ENCODE measurements around the gene METTL23. TPM values are rescaled to one million over a fixed set of nuclear protein-coding genes. Genes with fewer than 3 reads are reported as not detected.
"Not testable (repeated sequence)": the region's sequence is repeated elsewhere in the genome, so short reads cannot be mapped to it uniquely, and the experiment has no call there.

The METTL23 gene
- polyA plus RNA-seq, 3 donors = 37.9 to 71.3 (median 56.5) TPM

DNA sequence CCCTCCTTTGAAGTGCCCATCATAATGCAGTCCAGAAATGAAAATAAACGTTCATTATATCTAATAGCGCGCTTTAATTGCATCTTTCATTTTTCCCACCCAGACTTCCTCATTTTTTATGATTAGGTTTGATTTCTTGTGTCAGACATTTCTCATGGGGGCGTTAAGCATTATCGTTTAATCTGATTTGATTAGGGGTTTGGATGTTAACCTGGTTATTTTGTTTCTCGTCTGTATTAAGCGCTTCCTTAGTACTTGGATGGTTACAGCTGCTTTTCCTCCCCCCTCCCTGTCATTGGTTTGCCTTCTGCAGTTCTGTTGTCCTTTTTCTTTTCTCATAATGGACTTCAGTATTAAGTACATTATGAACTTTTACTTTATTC lies 11.8 kb downstream of the METTL23 start:
- H3K27me3 Mint-ChIP-seq (ENCODE audit: low read depth in 3 of 3) = peaks cover 0 to 2% (median 0%) of the 10 kb centered on the region in 3 donors
- no peaks in the 10 kb centered on the region for H3K27me3 ChIP-seq (ENCODE audit: control insufficient read depth in 2 of 2, insufficient read depth in 2 of 2, low read length in 2 of 2)
- peak overlapping the region; percentile 96 for H2AFZ ChIP-seq (ENCODE audit: insufficient read depth, low read depth, low read length, poor library complexity, severe bottlenecking)
- H3K4me3 ChIP-seq (replicated peaks in 1 of 3; ENCODE audit: low read depth in 2 of 3, low read length in 3 of 3) = peak overlapping the region; percentile 95 to 100 (median 97)
- H3K4me2 ChIP-seq (replicated peaks; ENCODE audit: extremely low read depth, low read length, poor library complexity, severe bottlenecking) = peak overlapping the region; percentile 87
- H3K4me3 Mint-ChIP-seq = peak overlapping the region; percentile 97
- peaks cover 32% of the 10 kb centered on the region for H3K4me1 Mint-ChIP-seq
- no peak for DNase-seq
- peaks cover 33 to 38% of the 10 kb centered on the region in 2 donors for H3K4me1 ChIP-seq (ENCODE audit: control insufficient read depth in 1 of 2, insufficient read depth in 2 of 2, low read length in 2 of 2)
- peaks cover 44 to 53% of the 10 kb centered on the region in 2 donors for H3K36me3 Mint-ChIP-seq
- intact Hi-C loops (cut with micrococcal nuclease) = loop anchor here in 1 of 2 donors (10.0 kb wide), 1 partner anchor 474 kb away; the partner anchor contains the start of gene UBALD2
- WGBS (ENCODE audit: insufficient coverage) = no CpG with 5 or more reads among the region's 7 CpGs
- H3K36me3 ChIP-seq (replicated peaks in 1 of 2; ENCODE audit: control insufficient read depth in 1 of 2, insufficient read depth in 2 of 2, low read length in 2 of 2) = peaks cover 38 to 53% of the 10 kb centered on the region in 2 donors
- peaks cover 37% of the 10 kb centered on the region for H4K20me1 ChIP-seq (ENCODE audit: insufficient read depth, low read length)
- peak overlapping the region; percentile 97 for H3K9ac ChIP-seq (ENCODE audit: insufficient read depth, low read length, poor library complexity, severe bottlenecking)
- peaks cover 56% of the 10 kb centered on the region for H3K79me2 ChIP-seq (ENCODE audit: insufficient read depth, low read length)
- H3K27ac Mint-ChIP-seq = peak overlapping the region; percentile 98 to 100 (median 99)
- peaks cover 0 to 2% (median 0%) of the 10 kb centered on the region in 7 donors for H3K9me3 Mint-ChIP-seq
- TF ChIP-seq CTCF (IDR thresholded peaks at IDR 0.05) = no peak
- peak overlapping the region; percentile 96 to 99 for H3K27ac ChIP-seq (ENCODE audit: low read depth in 1 of 2, low read length in 2 of 2)
- no peaks in the 10 kb centered on the region for H3K9me3 ChIP-seq (replicated peaks in 1 of 2; ENCODE audit: control insufficient read depth in 1 of 2, insufficient read depth in 1 of 2, low read length in 2 of 2)

- Histone ChIP-seq H3K79me2 (ENCODE audit: insufficient read depth, low read length) (peaks cover 44% of the 10 kb centered on the region), H4K20me1 (ENCODE audit: insufficient read depth, low read length) (peaks cover 25% of the 10 kb centered on the region), H3K36me3 (replicated peaks in 1 of 2; ENCODE audit: control insufficient read depth in 1 of 2, insufficient read depth in 2 of 2, low read length in 2 of 2) (peaks cover 36 to 53% of the 10 kb centered on the region in 2 donors), H3K4me1 (ENCODE audit: control insufficient read depth in 1 of 2, insufficient read depth in 2 of 2, low read length in 2 of 2) (peaks cover 22 to 26% of the 10 kb centered on the region in 2 donors)
- WGBS (ENCODE audit: insufficient coverage) = 96% methylated on average over 5 of the region's 17 CpGs
- H3K9me3 Mint-ChIP-seq; H3K9ac ChIP-seq (ENCODE audit: insufficient read depth, low read length, poor library complexity, severe bottlenecking); H3K27ac ChIP-seq (ENCODE audit: low read depth in 1 of 2, low read length in 2 of 2); H3K27ac Mint-ChIP-seq; H3K4me3 Mint-ChIP-seq; H3K27me3 Mint-ChIP-seq (ENCODE audit: low read depth in 3 of 3); H2AFZ ChIP-seq (ENCODE audit: insufficient read depth, low read depth, low read length, poor library complexity, severe bottlenecking); H3K27me3 ChIP-seq (ENCODE audit: control insufficient read depth in 2 of 2, insufficient read depth in 2 of 2, low read length in 2 of 2); H3K4me2 ChIP-seq (replicated peaks; ENCODE audit: extremely low read depth, low read length, poor library complexity, severe bottlenecking); H3K9me3 ChIP-seq (replicated peaks in 1 of 2; ENCODE audit: control insufficient read depth in 1 of 2, insufficient read depth in 1 of 2, low read length in 2 of 2); H3K4me3 ChIP-seq (replicated peaks in 1 of 3; ENCODE audit: low read depth in 2 of 3, low read length in 3 of 3); DNase-seq: not testable (repeated sequence)
- H3K36me3 Mint-ChIP-seq = peaks cover 40 to 53% of the 10 kb centered on the region in 2 donors
- peaks cover 21% of the 10 kb centered on the region for H3K4me1 Mint-ChIP-seq
- intact Hi-C loops (cut with micrococcal nuclease) = loop anchor here in 1 of 2 donors (10.0 kb wide), 1 partner anchor 475 kb away; the partner anchor contains the start of gene UBALD2
Measured at GRCh38 chr17:76739568-76740115, 13.0 kb downstream of the METTL23 start.

Measured in CD14-positive monocyte (primary cell).